Smooth muscle cell (in vitro differentiated cells): ENCODE data around the gene POLR3GL. TPM values are rescaled to one million over a fixed set of nuclear protein-coding genes. Genes with fewer than 3 reads are reported as not detected.
"Not testable (repeated sequence)": the region's sequence is repeated elsewhere in the genome, so short reads cannot be mapped to it uniquely, and the experiment has no call there.

Experiments
- DNase-seq: peaks from one replicate; lab custom pipeline; 2025; ENCODE audit not compliant: unreplicated experiment; lab: John Stamatoyannopoulos, UW
- H2AFZ ChIP-seq: fragments of 200-600 bp; sonication (generic); 2 replicates; pipeline ENCODE4 v1.6.0; 2016; ENCODE audit warnings: antibody characterized with exemption, low read depth, mild to moderate bottlenecking
- H3F3A ChIP-seq: fragments of 200-600 bp; sonication (generic); 2 replicates; pipeline ENCODE4 v1.6.0; 2017; ENCODE audit warnings: antibody characterized with exemption, low read depth
- H3K27ac ChIP-seq: fragments of 200-600 bp; sonication (generic); 2 replicates; pipeline ENCODE4 v1.5.1; 2016; ENCODE audit warnings: low read depth, mild to moderate bottlenecking
- H3K27me3 ChIP-seq: fragments of 200-600 bp; sonication (generic); 2 replicates; pipeline ENCODE4 v1.6.1; 2016; ENCODE audit warnings: low read depth, mild to moderate bottlenecking
- H3K36me3 ChIP-seq: fragments of 200-600 bp; sonication (generic); 2 replicates; pipeline ENCODE4 v1.5.1; 2016; ENCODE audit warnings: low read depth
- H3K4me1 ChIP-seq: fragments of 200-600 bp; sonication (generic); 2 replicates; pipeline ENCODE4 v1.5.1; 2016; ENCODE audit warnings: low read depth
- H3K4me2 ChIP-seq: fragments of 200-600 bp; sonication (generic); 2 replicates; pipeline ENCODE4 v1.6.0; 2016; ENCODE audit warnings: mild to moderate bottlenecking
- H3K4me3 ChIP-seq: fragments of 200-600 bp; sonication (generic); 2 replicates; pipeline ENCODE4 v1.5.1; 2016; ENCODE audit warnings: mild to moderate bottlenecking
- H3K79me2 ChIP-seq: fragments of 200-600 bp; sonication (generic); 2 replicates; pipeline ENCODE4 v1.6.0; 2016; ENCODE audit warnings: low read depth, mild to moderate bottlenecking
- H3K9ac ChIP-seq: fragments of 200-600 bp; sonication (generic); 2 replicates; pipeline ENCODE4 v1.6.0; 2016; ENCODE audit warnings: low read depth
- H3K9me3 ChIP-seq: fragments of 200-600 bp; sonication (generic); replicated peaks from 2 replicates; pipeline ENCODE4 v1.5.1; 2016; ENCODE audit warnings: low read depth
- H4K20me1 ChIP-seq: fragments of 200-600 bp; sonication (generic); 2 replicates; pipeline ENCODE4 v1.6.0; 2016; ENCODE audit warnings: low read depth
- WGBS: methylation state at CpG from one replicate; pipeline ENCODE4 v1.1.7; 2016; ENCODE audit warnings: low lambda C conversion rate; 5-methylcytosine and 5-hydroxymethylcytosine counted together
- polyA plus RNA-seq: library from polyadenylated mRNA; unstranded; fragments of >200 nt; fragmentation: Nextera tagmentation; extraction: Ambion mirVana; gene quantifications from 2 replicates; pipeline ENCODE4 v1.2.1, GENCODE V29; 2016
- total RNA-seq: library from RNA; depleted of rRNA; stranded (reverse); fragments of >200 nt; gene quantifications from 2 replicates; pipeline ENCODE4 v1.2.3, GENCODE V29; 2014
- TF ChIP-seq, protein P1 (sequence below): fragments of 200-600 bp; sonication (generic); IDR thresholded peaks from 2 replicates; pipeline ENCODE4 v1.5.1; 2017; ENCODE audit warnings: borderline replicate concordance, mild to moderate bottlenecking, antibody characterized with exemption; ENCODE audit not compliant: insufficient read depth, poor library complexity, severe bottlenecking

POLR3GL gene
- total and polyA plus RNA-seq, 2 experiments from 2014 or later: 22.2 to 33.6 TPM

DNA sequence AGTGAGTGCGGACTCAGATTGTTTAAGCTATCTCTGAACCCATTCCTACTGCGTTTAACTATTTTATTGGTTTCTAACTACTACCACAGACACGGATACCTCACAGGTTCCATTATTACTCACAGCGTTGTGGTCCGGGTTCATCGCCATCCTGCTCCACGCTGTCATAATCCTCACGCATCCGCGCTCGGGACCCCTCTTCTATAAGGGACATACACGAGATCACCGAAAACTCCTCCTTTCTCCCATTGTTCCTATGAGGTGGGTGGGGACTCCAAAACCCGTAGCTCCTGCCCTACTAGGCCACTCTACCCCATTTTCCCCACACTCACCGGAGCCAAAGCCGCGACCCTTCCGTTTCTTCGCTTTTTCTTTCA, 37.8 kb upstream of the POLR3GL start:
- no peaks in the 10 kb centered on the region for H3K9me3 ChIP-seq
- no peaks in the 10 kb centered on the region for H3K27me3 ChIP-seq
- no peaks in the 10 kb centered on the region for H3K36me3 ChIP-seq
- H3K4me1 ChIP-seq: peaks cover 15% of the 10 kb centered on the region
- WGBS: 12% methylated on average over 19 of the region's 19 CpGs
- TF ChIP-seq, protein P1, sequence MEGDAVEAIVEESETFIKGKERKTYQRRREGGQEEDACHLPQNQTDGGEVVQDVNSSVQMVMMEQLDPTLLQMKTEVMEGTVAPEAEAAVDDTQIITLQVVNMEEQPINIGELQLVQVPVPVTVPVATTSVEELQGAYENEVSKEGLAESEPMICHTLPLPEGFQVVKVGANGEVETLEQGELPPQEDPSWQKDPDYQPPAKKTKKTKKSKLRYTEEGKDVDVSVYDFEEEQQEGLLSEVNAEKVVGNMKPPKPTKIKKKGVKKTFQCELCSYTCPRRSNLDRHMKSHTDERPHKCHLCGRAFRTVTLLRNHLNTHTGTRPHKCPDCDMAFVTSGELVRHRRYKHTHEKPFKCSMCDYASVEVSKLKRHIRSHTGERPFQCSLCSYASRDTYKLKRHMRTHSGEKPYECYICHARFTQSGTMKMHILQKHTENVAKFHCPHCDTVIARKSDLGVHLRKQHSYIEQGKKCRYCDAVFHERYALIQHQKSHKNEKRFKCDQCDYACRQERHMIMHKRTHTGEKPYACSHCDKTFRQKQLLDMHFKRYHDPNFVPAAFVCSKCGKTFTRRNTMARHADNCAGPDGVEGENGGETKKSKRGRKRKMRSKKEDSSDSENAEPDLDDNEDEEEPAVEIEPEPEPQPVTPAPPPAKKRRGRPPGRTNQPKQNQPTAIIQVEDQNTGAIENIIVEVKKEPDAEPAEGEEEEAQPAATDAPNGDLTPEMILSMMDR: no peak
- peak overlapping the region; percentile 80 for H3K9ac ChIP-seq
- H2AFZ ChIP-seq: peak overlapping the region; percentile 90
- peaks cover 11% of the 10 kb centered on the region for H3F3A ChIP-seq
- peak overlapping the region; percentile 97 for H3K4me2 ChIP-seq
- peak overlapping the region; percentile 81 for H3K27ac ChIP-seq
- H3K79me2 ChIP-seq: peaks cover 12% of the 10 kb centered on the region
- peak overlapping the region; percentile 62 for H3K4me3 ChIP-seq
- no peaks in the 10 kb centered on the region for H4K20me1 ChIP-seq
- no peak for DNase-seq

DNA sequence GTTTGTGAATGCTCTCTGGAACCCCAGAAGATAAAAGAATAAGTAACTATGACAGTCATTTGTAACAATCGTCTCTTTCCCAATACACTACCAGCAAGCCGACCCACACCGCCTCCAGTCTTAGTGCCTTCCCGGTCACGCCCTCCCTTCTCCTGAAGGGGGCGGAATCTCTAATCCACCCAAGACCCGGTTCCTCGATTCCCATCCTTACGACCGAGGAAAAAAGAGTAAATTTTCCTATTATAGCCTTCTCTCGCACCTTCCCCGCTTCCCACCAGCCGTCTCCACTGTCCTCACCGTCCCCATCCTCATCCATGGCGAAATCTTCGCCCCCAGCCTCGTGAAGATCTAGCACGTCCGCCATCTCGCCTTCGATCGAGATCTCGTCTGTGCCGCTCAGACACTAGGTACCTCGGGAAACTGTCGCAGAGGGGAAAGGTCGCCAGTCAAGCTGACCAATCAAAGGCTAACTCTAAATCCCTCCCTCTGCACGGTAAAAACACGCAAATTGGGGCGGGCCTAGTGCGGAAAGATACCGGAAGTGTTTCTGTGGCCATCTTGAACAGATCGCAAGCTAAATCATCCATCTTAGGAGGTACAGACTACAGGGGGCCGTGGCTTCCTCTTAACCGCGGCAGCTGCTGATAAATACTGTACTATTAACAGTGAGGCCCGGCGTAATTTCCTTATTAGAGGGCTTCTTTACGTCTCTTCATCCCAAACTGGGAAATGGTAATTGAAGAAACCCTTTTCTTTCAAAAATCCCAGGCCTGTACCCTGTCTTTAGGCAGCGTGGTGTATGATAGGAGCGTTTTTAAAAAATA, 37.2 kb upstream of the POLR3GL start, which contains the start of gene RBM8A:
Gene RBM8A (minus strand): TSS at position 422 of the 824 bp plus-strand sequence. CDS start 58 bp downstream, at position 364.
- no peaks in the 10 kb centered on the region for H4K20me1 ChIP-seq
- H3K27ac ChIP-seq: peak within 1 kb of the TSS; percentile 81
- H3K4me1 ChIP-seq: peaks cover 17% of the 10 kb centered on the region
- H3K4me3 ChIP-seq: peak within 1 kb of the TSS; percentile 62
- under 1% methylated on average over 41 of the region's 41 CpGs for WGBS
- TF ChIP-seq, protein P1: peak; percentile 46
- H3K36me3 ChIP-seq: no peaks in the 10 kb centered on the region
- H3K27me3 ChIP-seq: no peaks in the 10 kb centered on the region
- H3K4me2 ChIP-seq: peak within 1 kb of the TSS; percentile 97
- peak within 1 kb of the TSS; percentile 80 for H3K9ac ChIP-seq
- H3K9me3 ChIP-seq: no peaks in the 10 kb centered on the region
- DNase-seq: peak; percentile 63
- H3F3A ChIP-seq: peaks cover 11% of the 10 kb centered on the region
- H2AFZ ChIP-seq: peak within 1 kb of the TSS; percentile 90
- peaks cover 12% of the 10 kb centered on the region for H3K79me2 ChIP-seq

DNA sequence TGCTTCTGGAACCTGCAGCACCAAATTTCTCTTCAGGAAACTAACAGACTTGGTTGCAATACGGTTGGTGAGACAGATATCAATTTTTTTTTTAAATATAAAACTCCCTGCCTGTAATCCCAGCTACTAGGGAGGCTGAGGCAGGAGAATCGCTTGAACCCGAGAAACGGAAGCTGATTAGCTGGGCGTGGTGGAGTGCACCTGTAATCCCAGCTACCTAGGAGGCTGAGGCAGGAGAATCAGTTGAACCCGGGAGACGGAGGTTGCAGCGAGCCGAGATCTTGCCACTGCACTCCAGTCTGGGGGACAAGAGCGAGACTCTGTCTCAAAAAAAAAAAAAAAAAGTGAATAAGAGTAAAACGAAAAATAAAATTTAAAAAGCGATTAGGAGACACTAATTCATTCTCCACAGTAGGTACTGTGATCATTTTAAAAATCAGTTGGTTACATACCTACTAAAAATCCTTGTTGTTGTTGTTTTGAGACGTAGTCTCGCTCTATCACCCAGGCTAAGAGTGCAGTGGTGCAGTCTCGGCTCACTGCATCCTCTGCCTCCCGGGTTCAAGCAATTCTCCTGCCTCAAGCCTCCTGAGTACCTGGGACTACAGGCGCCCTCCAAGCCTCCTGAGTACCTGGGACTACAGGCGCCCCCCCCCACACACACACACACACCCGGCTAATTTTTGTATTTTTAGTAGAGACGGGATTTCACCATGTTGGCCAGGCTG, 36.4 kb upstream of the POLR3GL start:
- Histone ChIP-seq H3K4me1 (peaks cover 23% of the 10 kb centered on the region), H3K27me3 (no peaks in the 10 kb centered on the region), H3F3A (peaks cover 11% of the 10 kb centered on the region), H4K20me1 (no peaks in the 10 kb centered on the region), H3K9me3 (no peaks in the 10 kb centered on the region), H3K4me2 (peak overlapping the region; percentile 97), H3K79me2 (peaks cover 12% of the 10 kb centered on the region), H3K4me3 (peak overlapping the region; percentile 62), H3K27ac (peak overlapping the region; percentile 81), H2AFZ (peak overlapping the region; percentile 90), H3K9ac (peak overlapping the region; percentile 80), H3K36me3 (no peaks in the 10 kb centered on the region)
- TF ChIP-seq, protein P1: no peak
- 80% methylated on average over 20 of the region's 20 CpGs for WGBS
- no peak for DNase-seq

DNA sequence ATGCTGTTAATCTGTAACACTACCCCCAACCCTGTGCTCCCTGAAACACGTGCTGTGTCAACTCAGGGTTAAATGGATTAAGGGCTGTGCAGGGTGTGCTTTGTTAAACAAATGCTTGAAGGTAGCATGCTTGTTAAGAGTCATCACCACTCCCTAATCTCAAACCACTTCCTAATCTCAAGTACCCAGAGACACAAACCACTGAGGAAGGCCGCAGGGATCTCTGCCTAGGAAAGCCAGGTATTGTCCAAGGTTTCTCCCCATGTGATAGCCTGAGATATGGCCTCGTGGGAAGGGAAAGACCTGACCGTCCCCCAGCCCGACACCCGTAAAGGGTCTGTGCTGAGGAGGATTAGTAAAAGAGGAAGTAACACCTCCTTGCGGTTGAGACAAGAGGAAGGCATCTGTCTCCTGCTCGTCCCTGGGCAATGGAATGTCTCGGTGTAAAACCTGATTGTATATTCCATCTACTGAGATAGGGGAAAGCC, 31.9 kb upstream of the POLR3GL start:
- not testable (repeated sequence) for H3K9me3 ChIP-seq, H3K4me3 ChIP-seq, H3K4me2 ChIP-seq, DNase-seq, H2AFZ ChIP-seq, H3K27ac ChIP-seq, H3K79me2 ChIP-seq, H3K27me3 ChIP-seq, H3K9ac ChIP-seq, H3K36me3 ChIP-seq, H4K20me1 ChIP-seq
- 26% methylated on average over 9 of the region's 9 CpGs for WGBS
- H3K4me1 ChIP-seq: peaks cover 16% of the 10 kb centered on the region
- peaks cover 11% of the 10 kb centered on the region for H3F3A ChIP-seq
